Stomach (tissue), 4 donors: ENCODE results near the gene LILRB1.
"Not testable (repeated sequence)": the region's sequence is repeated elsewhere in the genome, so short reads cannot be mapped to it uniquely, and the experiment has no call there.

Experiments used
- CTCF ChIP-seq, 7 experiments: fragments of 450-650 bp in 4 of 7; fragments of 200-600 bp in 3 of 7; sonication (generic) in 3 of 7; IDR thresholded peaks; one replicate each; pipeline ENCODE4 v1.5.1; 2016 to 2019; ENCODE audit warnings: antibody characterized with exemption in 7 of 7, control low read depth in 2 of 7, mild to moderate bottlenecking in 1 of 7
- POLR2AphosphoS5 ChIP-seq, 3 donors: sonication (generic); formaldehyde crosslinking; IDR thresholded peaks; one replicate each; pipeline ENCODE4 v1.6.1; 2016; ENCODE audit warnings: antibody characterized with exemption in 3 of 3

- not testable (repeated sequence) for TF ChIP-seq CTCF, POLR2AphosphoS5 (IDR thresholded peaks at IDR 0.05)
Observed at GRCh38 chr19:54624234-54624633, 6.0 kb upstream of the LILRB1 start.
